GM23248 (cell line): ENCODE measurements around the gene AGTRAP.

Source experiments
- EZH2 ChIP-seq: fragments of 200-600 bp; sonication (generic); IDR thresholded peaks from 2 replicates; pipeline ENCODE4 v1.6.1; 2018; ENCODE audit warnings: antibody characterized with exemption, mild to moderate bottlenecking; ENCODE audit not compliant: insufficient read depth, poor library complexity, severe bottlenecking
- EZH2phosphoT487 ChIP-seq: fragments of 200-600 bp; sonication (generic); IDR thresholded peaks from 2 replicates; pipeline ENCODE4 v1.6.1; 2018; ENCODE audit warnings: antibody characterized with exemption, moderate library complexity, mild to moderate bottlenecking, low read depth; ENCODE audit not compliant: insufficient read depth

DNA sequence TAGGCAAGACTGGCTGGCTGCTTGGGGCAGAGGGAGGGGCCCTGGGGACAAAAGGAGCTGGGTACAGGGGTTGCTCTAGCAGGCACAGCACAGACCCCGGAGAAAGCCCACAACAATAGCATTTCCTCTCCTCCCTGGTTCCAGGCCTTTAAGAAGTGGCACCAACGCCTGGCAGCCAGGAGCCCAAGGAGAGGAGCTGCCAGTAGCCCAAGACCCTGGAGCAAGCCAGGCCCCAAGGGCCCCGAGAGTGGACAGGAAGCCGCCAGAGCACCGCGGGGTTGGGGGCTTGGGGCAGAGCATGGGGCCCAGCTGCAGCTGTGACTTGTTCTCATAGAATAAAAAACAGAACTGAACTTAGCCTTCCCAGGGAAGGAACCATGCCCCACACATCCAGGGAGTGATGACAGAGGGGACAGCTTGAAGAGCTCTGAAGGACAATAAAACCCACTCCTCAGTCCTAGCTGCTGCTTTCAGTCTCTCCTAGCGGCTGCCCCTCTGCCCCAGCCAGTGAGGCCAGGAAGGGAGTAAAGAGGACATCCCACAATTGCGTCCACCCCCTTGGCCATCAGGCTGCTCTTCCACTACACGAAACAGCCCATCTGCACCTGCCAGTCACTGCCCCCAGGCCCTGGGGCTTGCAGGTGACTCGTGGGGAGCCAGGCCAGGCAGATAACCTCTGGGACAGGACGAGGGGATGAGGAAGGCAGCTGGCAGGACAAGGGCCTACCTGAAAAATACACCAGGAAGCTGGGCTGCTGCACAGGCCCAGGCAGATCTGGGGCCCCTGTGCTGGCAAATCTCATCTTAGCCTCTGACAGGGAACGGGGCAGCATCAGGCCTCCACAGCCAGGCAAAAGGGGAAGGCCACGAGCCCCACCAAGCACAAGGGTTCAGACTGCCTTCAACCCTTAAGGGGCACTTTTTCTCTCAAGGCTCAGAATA is 53.5 kb downstream of the AGTRAP start:
- no peak for TF ChIP-seq EZH2phosphoT487
- no peak for TF ChIP-seq EZH2
